Smooth muscle cell (in vitro differentiated cells): ENCODE data around the gene C3. TPM values are rescaled to one million over a fixed set of nuclear protein-coding genes. Genes with fewer than 3 reads are reported as not detected.

Source experiments
- DNase-seq: peaks from one replicate; lab custom pipeline; 2025; ENCODE audit not compliant: unreplicated experiment; lab: John Stamatoyannopoulos, UW
- H2AFZ ChIP-seq: fragments of 200-600 bp; sonication (generic); 2 replicates; pipeline ENCODE4 v1.6.0; 2016; ENCODE audit warnings: antibody characterized with exemption, low read depth, mild to moderate bottlenecking
- H3F3A ChIP-seq: fragments of 200-600 bp; sonication (generic); 2 replicates; pipeline ENCODE4 v1.6.0; 2017; ENCODE audit warnings: antibody characterized with exemption, low read depth
- H3K27ac ChIP-seq: fragments of 200-600 bp; sonication (generic); 2 replicates; pipeline ENCODE4 v1.5.1; 2016; ENCODE audit warnings: low read depth, mild to moderate bottlenecking
- H3K27me3 ChIP-seq: fragments of 200-600 bp; sonication (generic); 2 replicates; pipeline ENCODE4 v1.6.1; 2016; ENCODE audit warnings: low read depth, mild to moderate bottlenecking
- H3K36me3 ChIP-seq: fragments of 200-600 bp; sonication (generic); 2 replicates; pipeline ENCODE4 v1.5.1; 2016; ENCODE audit warnings: low read depth
- H3K4me1 ChIP-seq: fragments of 200-600 bp; sonication (generic); 2 replicates; pipeline ENCODE4 v1.5.1; 2016; ENCODE audit warnings: low read depth
- H3K4me2 ChIP-seq: fragments of 200-600 bp; sonication (generic); 2 replicates; pipeline ENCODE4 v1.6.0; 2016; ENCODE audit warnings: mild to moderate bottlenecking
- H3K4me3 ChIP-seq: fragments of 200-600 bp; sonication (generic); 2 replicates; pipeline ENCODE4 v1.5.1; 2016; ENCODE audit warnings: mild to moderate bottlenecking
- H3K79me2 ChIP-seq: fragments of 200-600 bp; sonication (generic); 2 replicates; pipeline ENCODE4 v1.6.0; 2016; ENCODE audit warnings: low read depth, mild to moderate bottlenecking
- H3K9ac ChIP-seq: fragments of 200-600 bp; sonication (generic); 2 replicates; pipeline ENCODE4 v1.6.0; 2016; ENCODE audit warnings: low read depth
- H3K9me3 ChIP-seq: fragments of 200-600 bp; sonication (generic); replicated peaks from 2 replicates; pipeline ENCODE4 v1.5.1; 2016; ENCODE audit warnings: low read depth
- H4K20me1 ChIP-seq: fragments of 200-600 bp; sonication (generic); 2 replicates; pipeline ENCODE4 v1.6.0; 2016; ENCODE audit warnings: low read depth
- WGBS: methylation state at CpG from one replicate; pipeline ENCODE4 v1.1.7; 2016; ENCODE audit warnings: low lambda C conversion rate; 5-methylcytosine and 5-hydroxymethylcytosine counted together
- polyA plus RNA-seq: library from polyadenylated mRNA; unstranded; fragments of >200 nt; fragmentation: Nextera tagmentation; extraction: Ambion mirVana; gene quantifications from 2 replicates; pipeline ENCODE4 v1.2.1, GENCODE V29; 2016
- total RNA-seq: library from RNA; depleted of rRNA; stranded (reverse); fragments of >200 nt; gene quantifications from 2 replicates; pipeline ENCODE4 v1.2.3, GENCODE V29; 2014
- TF ChIP-seq, protein P1 (sequence below): fragments of 200-600 bp; sonication (generic); IDR thresholded peaks from 2 replicates; pipeline ENCODE4 v1.5.1; 2017; ENCODE audit warnings: borderline replicate concordance, mild to moderate bottlenecking, antibody characterized with exemption; ENCODE audit not compliant: insufficient read depth, poor library complexity, severe bottlenecking

Gene C3
- total and polyA plus RNA-seq, 2 experiments from 2014 or later = 6.4 to 25.1 TPM

DNA sequence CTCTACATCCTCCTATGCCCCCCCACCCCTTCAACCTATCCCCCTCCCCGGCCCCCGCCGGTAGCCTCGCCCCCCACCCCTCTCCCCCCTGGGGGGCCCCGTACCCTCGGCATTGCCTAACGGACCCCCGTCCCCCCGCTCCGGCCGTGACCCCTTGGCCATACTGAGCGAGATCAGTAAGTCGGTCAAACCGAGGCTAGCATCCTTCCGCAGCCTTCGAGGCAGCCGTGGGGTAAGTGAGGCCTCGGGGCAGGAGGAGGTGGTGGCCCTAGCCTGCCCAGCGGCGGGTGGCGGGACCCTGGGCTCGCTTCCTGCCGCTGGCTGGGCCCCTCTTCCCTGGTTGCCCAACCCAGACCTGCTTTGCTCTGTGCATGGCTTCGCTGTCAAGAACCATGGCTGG lies 25.5 kb upstream of the C3 start:
- H3K4me1 ChIP-seq = peaks cover 41% of the 10 kb centered on the region
- H3K9ac ChIP-seq = no peak overlapping the region
- WGBS = 96% methylated on average over 24 of the region's 24 CpGs
- H3F3A ChIP-seq = peaks cover 12% of the 10 kb centered on the region
- H3K9me3 ChIP-seq = no peaks in the 10 kb centered on the region
- H3K27ac ChIP-seq = no peak overlapping the region
- no peak overlapping the region for H3K4me3 ChIP-seq
- H3K79me2 ChIP-seq = peaks cover 16% of the 10 kb centered on the region
- H3K4me2 ChIP-seq = no peak overlapping the region
- H3K36me3 ChIP-seq = peaks cover 4% of the 10 kb centered on the region
- H2AFZ ChIP-seq = no peak overlapping the region
- TF ChIP-seq, protein P1, sequence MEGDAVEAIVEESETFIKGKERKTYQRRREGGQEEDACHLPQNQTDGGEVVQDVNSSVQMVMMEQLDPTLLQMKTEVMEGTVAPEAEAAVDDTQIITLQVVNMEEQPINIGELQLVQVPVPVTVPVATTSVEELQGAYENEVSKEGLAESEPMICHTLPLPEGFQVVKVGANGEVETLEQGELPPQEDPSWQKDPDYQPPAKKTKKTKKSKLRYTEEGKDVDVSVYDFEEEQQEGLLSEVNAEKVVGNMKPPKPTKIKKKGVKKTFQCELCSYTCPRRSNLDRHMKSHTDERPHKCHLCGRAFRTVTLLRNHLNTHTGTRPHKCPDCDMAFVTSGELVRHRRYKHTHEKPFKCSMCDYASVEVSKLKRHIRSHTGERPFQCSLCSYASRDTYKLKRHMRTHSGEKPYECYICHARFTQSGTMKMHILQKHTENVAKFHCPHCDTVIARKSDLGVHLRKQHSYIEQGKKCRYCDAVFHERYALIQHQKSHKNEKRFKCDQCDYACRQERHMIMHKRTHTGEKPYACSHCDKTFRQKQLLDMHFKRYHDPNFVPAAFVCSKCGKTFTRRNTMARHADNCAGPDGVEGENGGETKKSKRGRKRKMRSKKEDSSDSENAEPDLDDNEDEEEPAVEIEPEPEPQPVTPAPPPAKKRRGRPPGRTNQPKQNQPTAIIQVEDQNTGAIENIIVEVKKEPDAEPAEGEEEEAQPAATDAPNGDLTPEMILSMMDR = no peak
- H4K20me1 ChIP-seq = peaks cover 54% of the 10 kb centered on the region
- H3K27me3 ChIP-seq = no peaks in the 10 kb centered on the region
- no peak for DNase-seq

DNA sequence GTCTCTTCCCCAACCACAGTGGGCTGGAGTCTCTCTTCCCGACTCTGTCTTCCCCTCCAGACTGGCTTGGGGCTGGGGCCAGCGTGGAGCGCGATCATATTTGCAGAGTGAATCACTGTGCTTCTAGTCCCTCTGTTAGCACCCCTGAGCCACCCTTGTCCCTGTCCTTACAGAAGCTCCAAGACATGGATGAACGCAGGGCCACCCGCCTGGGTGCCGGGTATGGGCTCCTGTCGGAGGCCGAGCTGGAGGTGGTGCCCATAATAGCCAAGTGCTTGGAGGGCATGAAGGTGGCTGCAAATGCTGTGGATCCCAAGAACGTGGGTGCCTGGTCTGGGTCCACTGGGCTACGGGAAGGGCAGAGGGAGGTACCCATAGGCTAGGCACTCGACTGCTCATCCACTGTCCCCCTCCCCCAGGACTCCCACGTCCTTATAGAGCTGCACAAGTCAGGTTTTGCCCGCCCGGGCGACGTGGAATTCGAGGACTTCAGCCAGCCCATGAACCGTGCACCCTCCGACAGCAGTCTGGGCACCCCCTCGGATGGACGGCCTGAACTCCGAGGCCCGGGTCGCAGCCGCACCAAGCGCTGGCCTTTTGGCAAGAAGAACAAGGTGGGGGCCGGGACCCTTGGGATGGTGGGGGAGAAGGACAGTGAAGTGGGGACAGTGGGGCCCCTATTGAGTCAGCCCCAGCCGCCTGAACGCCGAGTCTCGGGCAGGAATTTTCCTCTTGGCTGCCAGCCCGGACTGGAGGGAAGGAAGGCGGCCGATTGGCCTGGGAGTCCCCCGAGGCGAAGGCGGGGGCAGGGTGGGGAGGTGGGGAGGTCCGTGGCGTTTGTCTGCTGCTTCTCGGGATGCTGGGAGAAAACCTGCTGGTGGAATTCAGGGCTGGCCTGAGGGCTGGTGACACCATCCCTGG lies 24.2 kb upstream of the C3 start:
- H3K79me2 ChIP-seq = peaks cover 28% of the 10 kb centered on the region
- H3K36me3 ChIP-seq = peaks cover 4% of the 10 kb centered on the region
- peak overlapping the region; percentile 30 for H3K4me2 ChIP-seq
- H3K9me3 ChIP-seq = no peaks in the 10 kb centered on the region
- H3K27ac ChIP-seq = peak overlapping the region; percentile 63
- H3K4me3 ChIP-seq = no peak overlapping the region
- H4K20me1 ChIP-seq = peaks cover 57% of the 10 kb centered on the region
- TF ChIP-seq, protein P1 = no peak
- no peaks in the 10 kb centered on the region for H3K27me3 ChIP-seq
- no peak overlapping the region for H2AFZ ChIP-seq
- peak; percentile 21 for DNase-seq
- peaks cover 42% of the 10 kb centered on the region for H3K4me1 ChIP-seq
- H3K9ac ChIP-seq = no peak overlapping the region
- H3F3A ChIP-seq = peaks cover 12% of the 10 kb centered on the region
- 72% methylated on average over 39 of the region's 41 CpGs for WGBS

DNA sequence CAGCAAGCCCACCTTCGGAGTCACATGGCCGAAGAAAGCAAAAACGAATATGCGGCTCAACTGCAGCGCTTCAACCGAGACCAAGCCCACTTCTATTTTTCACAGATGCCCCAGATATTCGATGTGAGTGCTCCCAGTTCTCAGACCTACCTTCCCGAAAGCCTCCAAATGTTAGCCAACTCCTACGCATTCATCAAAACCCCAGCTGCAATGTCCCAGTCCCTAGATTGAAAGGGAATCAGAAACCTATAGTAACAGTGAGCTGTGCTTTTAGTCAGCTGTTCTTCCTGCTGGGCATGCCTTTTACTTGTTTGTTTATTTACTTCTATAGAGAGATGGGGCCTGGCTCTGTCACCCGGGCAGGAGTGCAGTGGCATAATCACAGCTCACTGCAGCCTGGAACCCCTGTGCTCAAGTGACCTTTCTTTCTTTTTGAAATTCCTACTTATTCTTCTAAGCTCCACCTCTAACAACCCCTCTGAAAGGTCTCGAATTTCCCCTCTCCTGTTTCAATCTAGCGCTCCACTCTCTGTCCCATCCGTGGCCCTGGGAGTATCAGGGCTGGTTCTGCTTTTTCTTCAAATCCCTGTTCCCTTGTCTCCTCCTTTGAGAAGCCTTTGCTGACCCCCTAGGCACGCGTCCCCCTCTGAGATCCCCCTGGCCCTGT lies 23.4 kb upstream of the C3 start:
- Histone ChIP-seq H3K4me1 (peaks cover 45% of the 10 kb centered on the region), H3K9ac (no peak overlapping the region), H3K27me3 (no peaks in the 10 kb centered on the region), H3K4me3 (no peak overlapping the region), H3K79me2 (peaks cover 28% of the 10 kb centered on the region), H2AFZ (no peak overlapping the region), H4K20me1 (peaks cover 54% of the 10 kb centered on the region), H3K4me2 (peak overlapping the region; percentile 30), H3F3A (peaks cover 14% of the 10 kb centered on the region), H3K9me3 (no peaks in the 10 kb centered on the region), H3K27ac (peak overlapping the region; percentile 63), H3K36me3 (peaks cover 4% of the 10 kb centered on the region)
- no peak for DNase-seq
- WGBS = 81% methylated on average over 15 of the region's 15 CpGs
- TF ChIP-seq, protein P1 = no peak
